Neural crest cell (in vitro differentiated cells): ENCODE results near the gene DACH1. TPM values are rescaled to one million over a fixed set of nuclear protein-coding genes. Genes with fewer than 3 reads are reported as not detected.

Source experiments
- DNase-seq: peaks from one replicate; pipeline ENCODE4 v3.0.0; 2021; ENCODE audit warnings: low read depth, mixed read lengths, low spot score
- H3K27ac Mint-ChIP-seq: one replicate; pipeline ENCODE4 v1.8.0; 2021; ENCODE audit warnings: mild to moderate bottlenecking, mixed read lengths; ENCODE audit not compliant: unreplicated experiment
- H3K27me3 Mint-ChIP-seq: 2 replicates; pipeline ENCODE4 v1.8.0; 2021; ENCODE audit warnings: low read depth, mild to moderate bottlenecking, mixed read lengths
- H3K36me3 Mint-ChIP-seq: 2 replicates; pipeline ENCODE4 v1.8.0; 2021; ENCODE audit warnings: low read depth, mild to moderate bottlenecking, mixed read lengths
- H3K4me1 Mint-ChIP-seq: 2 replicates; pipeline ENCODE4 v1.8.0; 2021; ENCODE audit warnings: mixed read lengths
- H3K4me3 Mint-ChIP-seq: one replicate; pipeline ENCODE4 v1.8.0; 2021; ENCODE audit warnings: mild to moderate bottlenecking, mixed read lengths
- H3K9me3 Mint-ChIP-seq: 2 replicates; pipeline ENCODE4 v1.8.0; 2021; ENCODE audit warnings: mixed read lengths
- total RNA-seq: library from RNA; stranded (reverse); gene quantifications from 2 replicates; pipeline ENCODE4 v1.2.1, GENCODE V29; 2021
- TF ChIP-seq, protein P1 (sequence below): fragments of 200-600 bp; sonication (generic); conservative IDR thresholded peaks from 2 replicates; pipeline ENCODE4 v1.5.0; 2021; ENCODE audit warnings: antibody characterized with exemption, mild to moderate bottlenecking

The DACH1 gene
- total RNA-seq, 1 donor from 2014 or later: 23.7 TPM

DNA sequence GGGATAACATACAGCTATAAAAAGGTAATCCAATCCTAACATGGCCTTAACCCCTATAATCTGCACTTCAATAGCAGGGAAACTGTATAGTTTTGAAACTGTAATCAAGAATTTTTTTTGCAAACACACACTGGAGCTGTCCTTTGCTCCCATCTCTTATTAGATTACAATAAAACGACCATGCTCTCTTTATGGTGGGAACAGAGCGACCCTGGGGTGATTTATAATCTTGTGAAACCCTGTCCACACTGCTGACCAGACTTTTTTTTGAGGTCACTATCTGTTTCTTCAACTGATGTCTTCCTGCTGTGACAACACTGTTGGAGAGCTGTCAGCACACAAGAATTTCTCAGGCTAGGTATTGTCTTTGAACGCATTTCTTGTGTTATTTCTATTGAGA is 35.3 kb downstream of the DACH1 start:
- DNase-seq: no peak
- peaks cover 35% of the 10 kb centered on the region for H3K4me1 Mint-ChIP-seq
- H3K36me3 Mint-ChIP-seq: peaks cover 3% of the 10 kb centered on the region
- TF ChIP-seq, protein P1, sequence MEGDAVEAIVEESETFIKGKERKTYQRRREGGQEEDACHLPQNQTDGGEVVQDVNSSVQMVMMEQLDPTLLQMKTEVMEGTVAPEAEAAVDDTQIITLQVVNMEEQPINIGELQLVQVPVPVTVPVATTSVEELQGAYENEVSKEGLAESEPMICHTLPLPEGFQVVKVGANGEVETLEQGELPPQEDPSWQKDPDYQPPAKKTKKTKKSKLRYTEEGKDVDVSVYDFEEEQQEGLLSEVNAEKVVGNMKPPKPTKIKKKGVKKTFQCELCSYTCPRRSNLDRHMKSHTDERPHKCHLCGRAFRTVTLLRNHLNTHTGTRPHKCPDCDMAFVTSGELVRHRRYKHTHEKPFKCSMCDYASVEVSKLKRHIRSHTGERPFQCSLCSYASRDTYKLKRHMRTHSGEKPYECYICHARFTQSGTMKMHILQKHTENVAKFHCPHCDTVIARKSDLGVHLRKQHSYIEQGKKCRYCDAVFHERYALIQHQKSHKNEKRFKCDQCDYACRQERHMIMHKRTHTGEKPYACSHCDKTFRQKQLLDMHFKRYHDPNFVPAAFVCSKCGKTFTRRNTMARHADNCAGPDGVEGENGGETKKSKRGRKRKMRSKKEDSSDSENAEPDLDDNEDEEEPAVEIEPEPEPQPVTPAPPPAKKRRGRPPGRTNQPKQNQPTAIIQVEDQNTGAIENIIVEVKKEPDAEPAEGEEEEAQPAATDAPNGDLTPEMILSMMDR: no peak
- H3K27me3 Mint-ChIP-seq: no peaks in the 10 kb centered on the region
- H3K27ac Mint-ChIP-seq: no peak overlapping the region
- H3K4me3 Mint-ChIP-seq: no peak overlapping the region
- H3K9me3 Mint-ChIP-seq: no peaks in the 10 kb centered on the region

DNA sequence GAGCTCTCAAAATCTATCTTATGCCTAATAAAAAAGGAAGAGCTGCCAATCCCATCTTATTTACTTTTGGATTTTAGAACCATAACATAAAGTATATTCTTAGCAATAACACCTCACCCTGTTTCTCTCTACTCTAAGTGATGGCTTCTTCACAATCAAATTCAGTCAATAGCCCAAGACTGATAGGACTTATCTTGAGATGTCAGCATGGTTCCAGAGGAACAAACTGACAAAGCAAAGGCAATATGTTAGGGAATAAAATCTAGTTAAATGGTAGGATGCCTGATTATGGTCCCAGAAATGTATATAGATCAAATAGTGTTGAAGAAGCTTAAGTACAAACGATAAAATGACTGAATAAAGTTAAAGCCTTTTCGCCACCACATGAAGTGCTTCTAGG is 36.3 kb downstream of the DACH1 start:
- Mint-ChIP-seq H3K9me3 (peaks cover 3% of the 10 kb centered on the region), H3K36me3 (peaks cover 6% of the 10 kb centered on the region), H3K4me1 (peaks cover 35% of the 10 kb centered on the region), H3K27ac (no peak overlapping the region), H3K4me3 (no peak overlapping the region), H3K27me3 (no peaks in the 10 kb centered on the region)
- TF ChIP-seq, protein P1: no peak
- DNase-seq: no peak

DNA sequence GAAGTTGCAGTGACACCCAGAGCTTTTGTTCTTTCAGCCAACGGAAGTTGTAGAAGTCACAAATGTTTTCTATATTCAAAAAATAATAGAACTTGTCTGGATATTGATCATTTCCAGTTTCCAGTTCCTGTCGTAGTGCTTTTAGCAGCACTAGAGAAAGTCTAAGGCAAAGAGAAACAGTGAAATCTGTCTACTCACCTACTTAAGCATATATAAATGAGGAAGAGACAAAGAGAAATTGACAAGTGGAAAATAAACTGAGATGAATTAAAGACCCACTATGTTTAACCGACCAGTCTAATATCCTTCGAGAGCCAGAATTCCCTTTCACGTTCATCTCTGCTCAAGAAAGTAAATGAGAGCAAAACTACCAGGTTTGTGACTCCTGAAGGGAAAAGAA is 36.7 kb downstream of the DACH1 start:
- H3K4me3 Mint-ChIP-seq: no peak overlapping the region
- H3K36me3 Mint-ChIP-seq: peaks cover 3% of the 10 kb centered on the region
- peaks cover 35% of the 10 kb centered on the region for H3K4me1 Mint-ChIP-seq
- DNase-seq: no peak
- H3K27ac Mint-ChIP-seq: no peak overlapping the region
- H3K9me3 Mint-ChIP-seq: peaks cover 3% of the 10 kb centered on the region
- TF ChIP-seq, protein P1: no peak
- no peaks in the 10 kb centered on the region for H3K27me3 Mint-ChIP-seq

DNA sequence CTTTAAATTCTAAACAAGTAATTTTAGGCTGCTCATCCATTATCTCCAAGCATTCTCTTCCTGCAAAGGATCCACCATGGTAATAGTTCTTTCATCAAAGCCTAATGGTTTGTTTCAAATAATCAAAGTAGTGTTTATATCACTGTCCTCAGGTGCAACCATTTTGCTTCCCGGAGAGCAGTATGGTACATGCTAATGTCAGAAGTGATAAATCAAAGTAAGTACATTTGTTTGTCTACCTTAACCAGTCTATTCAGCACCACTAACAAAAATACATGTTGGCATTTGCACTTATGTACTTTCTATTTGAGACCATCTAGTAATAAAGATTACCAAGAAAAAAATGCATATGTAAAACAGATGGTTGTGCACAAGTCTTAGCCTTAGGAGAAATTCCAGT is 37.5 kb downstream of the DACH1 start:
- TF ChIP-seq, protein P1: no peak
- Mint-ChIP-seq H3K4me1 (peaks cover 35% of the 10 kb centered on the region), H3K36me3 (peaks cover 3% of the 10 kb centered on the region), H3K27ac (no peak overlapping the region), H3K9me3 (peaks cover 3% of the 10 kb centered on the region), H3K27me3 (no peaks in the 10 kb centered on the region), H3K4me3 (no peak overlapping the region)
- no peak for DNase-seq

DNA sequence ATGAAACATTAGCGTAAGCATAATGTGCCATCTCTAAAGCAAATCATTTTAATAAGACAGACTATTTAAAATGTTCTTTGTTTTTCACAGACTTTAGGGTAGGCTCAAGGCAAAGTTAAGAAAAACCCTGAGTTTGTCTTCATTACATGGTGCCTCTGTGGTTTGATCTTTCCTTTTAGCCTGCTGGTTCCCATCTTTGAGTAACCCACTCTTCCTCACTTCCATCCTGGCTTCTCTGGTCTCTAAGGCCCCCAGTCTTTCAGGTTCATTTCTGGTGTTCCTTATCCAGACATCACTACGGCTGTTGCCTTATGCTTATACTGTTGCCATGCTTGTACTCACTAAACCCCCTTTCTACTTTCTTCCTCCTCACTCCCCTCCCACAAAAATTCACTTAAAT is 38.4 kb downstream of the DACH1 start:
- peaks cover 35% of the 10 kb centered on the region for H3K4me1 Mint-ChIP-seq
- H3K27ac Mint-ChIP-seq: no peak overlapping the region
- TF ChIP-seq, protein P1: no peak
- H3K27me3 Mint-ChIP-seq: no peaks in the 10 kb centered on the region
- H3K36me3 Mint-ChIP-seq: peaks cover 3% of the 10 kb centered on the region
- H3K9me3 Mint-ChIP-seq: peaks cover 3% of the 10 kb centered on the region
- DNase-seq: no peak
- H3K4me3 Mint-ChIP-seq: no peak overlapping the region

DNA sequence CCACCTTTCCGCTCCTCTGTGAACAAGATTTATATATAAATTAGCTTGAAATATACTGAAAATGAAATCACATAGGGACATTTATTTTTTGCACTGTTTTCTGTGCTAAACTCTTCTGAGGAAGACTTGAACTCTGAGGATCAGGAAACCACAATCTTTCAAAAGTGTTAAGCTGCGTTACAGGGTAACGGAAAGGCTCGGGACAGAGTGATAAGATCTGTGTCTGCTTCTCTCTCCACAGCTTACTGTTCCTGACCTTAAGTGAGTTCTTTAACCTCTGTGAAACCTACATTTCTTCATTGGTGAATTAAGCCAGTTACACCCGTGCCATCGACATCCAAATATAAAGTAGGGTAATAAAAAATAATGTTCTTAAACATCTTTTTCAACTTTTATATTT is 38.9 kb downstream of the DACH1 start:
- no peak for DNase-seq
- TF ChIP-seq, protein P1: no peak
- Mint-ChIP-seq H3K4me3 (no peak overlapping the region), H3K9me3 (peaks cover 3% of the 10 kb centered on the region), H3K27me3 (no peaks in the 10 kb centered on the region), H3K27ac (no peak overlapping the region), H3K36me3 (peaks cover 3% of the 10 kb centered on the region), H3K4me1 (peaks cover 35% of the 10 kb centered on the region)
